Stimulated activated CD4-positive, alpha-beta T cell treated with anti-CD3 and anti-CD28 coated beads, Interleukin-15, amount 100 ng/mL, for 1 hour (primary cell): ENCODE measurements around the gene PRSS36.
A peak's percentile ranks its signal among the peaks of the same experiment; 100 is the strongest.

Source experiments
- DNase-seq, 2 donors: peaks; one replicate each; pipeline ENCODE4 v3.0.0-alpha.2; 2020; ENCODE audit warnings: low read depth in 1 of 2, low spot score in 1 of 2

PRSS36 gene

GRCh38 chr16:31128711-31129567 is 20.9 kb downstream of the PRSS36 start:
- no peak for DNase-seq

GRCh38 chr16:31127182-31127581 is 22.7 kb downstream of the PRSS36 start:
- DNase-seq = no peak

- DNase-seq = no peak
These were observed 24.0 kb downstream of the PRSS36 start for GRCh38 chr16:31125844-31126243.

GRCh38 chr16:31120129-31120528 is 29.7 kb downstream of the PRSS36 start:
- no peak for DNase-seq

- no peak for DNase-seq
These were observed 31.4 kb downstream of the PRSS36 start for GRCh38 chr16:31118223-31119155.

GRCh38 chr16:31117384-31118222 is 32.3 kb downstream of the PRSS36 start, which contains the start of gene KAT8:
KAT8 (plus strand) TSS chr16:31117664; CDS start chr16:31117682, 18 bp downstream.
- peak; percentile 92 for DNase-seq

GRCh38 chr16:31114468-31114867 is 35.4 kb downstream of the PRSS36 start:
- no peak for DNase-seq

- no peak for DNase-seq
These were observed 36.4 kb downstream of the PRSS36 start for GRCh38 chr16:31113121-31114120.

GRCh38 chr16:31112711-31113110 is 37.2 kb downstream of the PRSS36 start:
- DNase-seq = no peak

- DNase-seq = no peak
These were observed 37.9 kb downstream of the PRSS36 start for GRCh38 chr16:31111881-31112466.

GRCh38 chr16:31110106-31111034 is 39.5 kb downstream of the PRSS36 start:
- no peak for DNase-seq

GRCh38 chr16:31109622-31110021 is 40.2 kb downstream of the PRSS36 start:
- DNase-seq = no peak

- no peak for DNase-seq
These were observed 40.9 kb downstream of the PRSS36 start for GRCh38 chr16:31108794-31109558.

- DNase-seq = peak; percentile 22 to 62
These were observed 41.7 kb downstream of the PRSS36 start, which contains the start of gene BCKDK for GRCh38 chr16:31108035-31108793. BCKDK (plus strand) TSS chr16:31108386; CDS start chr16:31109224, 838 bp downstream.

- DNase-seq = no peak
These were observed 42.4 kb downstream of the PRSS36 start for GRCh38 chr16:31107465-31107867.
